SH-SY5Y (cell line): ENCODE results near the gene PATJ.

Experiments used
- GATA2 ChIP-seq: IDR thresholded peaks from 2 replicates; pipeline ENCODE4 v1.6.1; 2011; ENCODE audit warnings: mild to moderate bottlenecking, low read depth, low read length
- GATA3 ChIP-seq: IDR thresholded peaks from 2 replicates; pipeline ENCODE4 v1.6.1; 2011; ENCODE audit warnings: low read depth, mild to moderate bottlenecking, low read length, moderate library complexity

DNA sequence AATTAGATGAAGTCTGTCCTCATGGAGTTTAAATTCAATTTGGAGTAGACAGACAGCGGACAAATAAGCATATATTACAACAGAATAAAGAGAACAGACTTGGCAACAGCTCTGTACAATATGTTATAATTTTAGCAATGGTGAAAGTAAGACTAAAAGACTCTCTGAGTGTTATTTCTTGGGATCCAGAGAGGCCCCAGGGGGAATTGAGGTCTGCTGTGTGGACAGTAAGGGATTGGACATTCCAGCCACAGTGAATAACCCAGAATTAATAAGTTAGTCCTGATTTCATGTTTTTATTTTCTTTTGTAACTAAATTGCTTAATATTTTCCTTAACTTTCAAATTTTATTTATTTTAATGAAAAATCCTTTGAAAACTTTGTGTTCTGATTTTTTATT, 101.7 kb downstream of the PATJ start:
- TF ChIP-seq GATA3, result no peak
- TF ChIP-seq GATA2, result no peak
